Measurements from ENCODE around the gene ZBED4. TPM values are rescaled to one million over a fixed set of nuclear protein-coding genes. Genes with fewer than 3 reads are reported as not detected.

The ZBED4 gene
- total RNA-seq, 2 experiments from 2014 or later, result 18.4 TPM

GRCh38 chr22:49886346-49887063 is 32.9 kb downstream of the ZBED4 start:
- Mint-ChIP-seq H3K27ac (no peak overlapping the region), H3K27me3 (no peaks in the 10 kb centered on the region), H3K4me1 (ENCODE audit: low read depth) (peaks cover 10% of the 10 kb centered on the region), H3K4me3 (no peak overlapping the region), H3K9me3 (no peaks in the 10 kb centered on the region), H3K36me3 (peaks cover 51% of the 10 kb centered on the region)
- DNase-seq, result peak; percentile 4
- ChIA-PET CTCF (interaction anchor here (1.0 to 1.4 kb wide), 3 partner anchors 17 to 144 kb away, joined by 4 to 5 read pairs (median 4); no protein-coding TSS in a partner anchor), POLR2A (no interaction called here)
- intact Hi-C loops (cut with micrococcal nuclease), result no loop called here

DNA sequence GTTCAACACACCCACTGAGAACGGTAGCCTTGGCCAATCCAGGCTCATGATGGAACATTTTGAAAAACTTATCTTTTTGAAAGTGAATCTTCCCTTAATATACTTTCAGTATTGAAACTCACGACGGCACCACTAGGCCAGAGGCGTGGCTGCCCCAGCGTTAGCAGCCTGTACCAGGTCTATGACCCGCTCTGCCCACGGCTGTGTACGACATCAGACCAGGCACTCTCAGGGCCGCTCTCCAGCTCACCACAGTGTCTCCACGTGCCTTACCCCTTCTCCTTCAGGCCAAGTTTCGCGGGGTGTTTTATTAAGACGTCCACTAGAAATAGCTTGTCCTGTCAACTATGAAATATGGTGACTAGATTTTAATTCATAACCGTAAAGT is 33.4 kb downstream of the ZBED4 start:
- CTCF ChIA-PET, result interaction anchor here (1.0 to 1.4 kb wide), 3 partner anchors 17 to 143 kb away, joined by 4 to 5 read pairs (median 4); no protein-coding TSS in a partner anchor
- H3K4me3 Mint-ChIP-seq, result no peak overlapping the region
- no peaks in the 10 kb centered on the region for H3K9me3 Mint-ChIP-seq
- H3K4me1 Mint-ChIP-seq (ENCODE audit: low read depth), result peaks cover 5% of the 10 kb centered on the region
- DNase-seq, result no peak
- POLR2A ChIA-PET, result no interaction called here
- peaks cover 53% of the 10 kb centered on the region for H3K36me3 Mint-ChIP-seq
- intact Hi-C loops (cut with micrococcal nuclease), result no loop called here
- H3K27ac Mint-ChIP-seq, result no peak overlapping the region
- no peaks in the 10 kb centered on the region for H3K27me3 Mint-ChIP-seq

DNA sequence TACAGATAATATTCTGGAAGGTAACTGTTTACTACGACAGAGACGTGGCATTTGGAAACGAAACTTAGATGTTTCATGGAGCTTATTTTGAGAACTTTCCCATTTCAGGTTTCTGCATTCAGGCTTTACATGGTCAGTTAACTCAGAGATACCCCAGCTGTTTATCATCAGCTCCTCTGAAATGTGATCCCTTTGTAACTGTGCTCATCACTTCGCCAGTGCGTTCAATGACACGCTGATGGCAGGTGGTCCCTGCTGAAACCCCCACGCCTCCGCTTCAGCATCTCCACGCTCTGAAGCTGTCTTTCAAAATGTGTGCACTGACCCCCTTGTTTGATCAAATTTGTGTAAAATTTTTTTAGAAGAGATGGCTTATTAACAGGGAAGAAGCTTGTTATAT is 34.1 kb downstream of the ZBED4 start:
- no peak for DNase-seq
- ChIA-PET CTCF (interaction anchor here (1.0 to 1.4 kb wide), 3 partner anchors 18 to 143 kb away, joined by 4 to 5 read pairs (median 4); no protein-coding TSS in a partner anchor), POLR2A (no interaction called here)
- Mint-ChIP-seq H3K36me3 (peaks cover 56% of the 10 kb centered on the region), H3K4me1 (ENCODE audit: low read depth) (peaks cover 1% of the 10 kb centered on the region), H3K27ac (no peak overlapping the region), H3K9me3 (no peaks in the 10 kb centered on the region), H3K27me3 (no peaks in the 10 kb centered on the region), H3K4me3 (no peak overlapping the region)
- intact Hi-C loops (cut with micrococcal nuclease), result no loop called here

DNA sequence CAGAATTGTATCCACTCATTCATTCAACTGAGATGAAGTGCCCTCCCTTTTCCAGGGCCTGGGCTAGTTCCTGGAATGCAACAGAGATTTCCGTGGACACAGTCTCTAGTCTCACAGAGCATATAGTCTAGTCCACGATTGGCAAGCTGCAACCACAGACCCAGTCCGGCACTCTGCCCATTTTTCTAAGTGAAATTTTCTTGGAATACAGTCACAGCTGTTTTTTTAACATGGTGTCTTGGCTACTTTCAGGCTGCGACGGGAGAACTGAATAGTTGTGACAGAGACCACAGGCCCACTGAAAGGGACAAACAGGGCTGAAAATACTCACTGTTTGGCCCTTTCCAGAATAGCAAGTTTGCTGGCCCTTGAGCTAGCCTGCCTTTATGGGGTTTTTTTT is 35.4 kb downstream of the ZBED4 start:
- H3K4me1 Mint-ChIP-seq (ENCODE audit: low read depth), result no peaks in the 10 kb centered on the region
- POLR2A ChIA-PET, result no interaction called here
- H3K9me3 Mint-ChIP-seq, result no peaks in the 10 kb centered on the region
- CTCF ChIA-PET, result interaction anchor here (0.8 kb wide), 1 partner anchor 104 kb away, joined by 3 read pairs; no protein-coding TSS in a partner anchor
- no peaks in the 10 kb centered on the region for H3K27me3 Mint-ChIP-seq
- intact Hi-C loops (cut with micrococcal nuclease), result no loop called here
- no peak overlapping the region for H3K27ac Mint-ChIP-seq
- H3K4me3 Mint-ChIP-seq, result no peak overlapping the region
- DNase-seq, result no peak
- peaks cover 56% of the 10 kb centered on the region for H3K36me3 Mint-ChIP-seq

GRCh38 chr22:49892226-49892899 is 38.7 kb downstream of the ZBED4 start:
- Mint-ChIP-seq H3K9me3 (no peaks in the 10 kb centered on the region), H3K4me1 (ENCODE audit: low read depth) (no peaks in the 10 kb centered on the region), H3K27me3 (no peaks in the 10 kb centered on the region), H3K27ac (no peak overlapping the region), H3K36me3 (peaks cover 33% of the 10 kb centered on the region), H3K4me3 (no peak overlapping the region)
- POLR2A ChIA-PET, result no interaction called here
- DNase-seq, result no peak
- CTCF ChIA-PET, result no interaction called here
- intact Hi-C loops (cut with micrococcal nuclease), result no loop called here

- Mint-ChIP-seq H3K27me3 (no peaks in the 10 kb centered on the region), H3K36me3 (peaks cover 30% of the 10 kb centered on the region), H3K27ac (no peak overlapping the region), H3K4me3 (no peak overlapping the region), H3K9me3 (no peaks in the 10 kb centered on the region), H3K4me1 (ENCODE audit: low read depth) (no peaks in the 10 kb centered on the region)
- ChIA-PET POLR2A (no interaction called here), CTCF (interaction anchor here (1.1 kb wide), 1 partner anchor 126 kb away, joined by 3 read pairs; no protein-coding TSS in a partner anchor)
- DNase-seq, result no peak
- intact Hi-C loops (cut with micrococcal nuclease), result no loop called here
Measured at GRCh38 chr22:49893025-49893424, 39.4 kb downstream of the ZBED4 start.

- no peak overlapping the region for H3K4me3 Mint-ChIP-seq
- CTCF ChIA-PET, result interaction anchor here (1.1 kb wide), 1 partner anchor 127 kb away, joined by 3 read pairs; no protein-coding TSS in a partner anchor
- no peaks in the 10 kb centered on the region for H3K27me3 Mint-ChIP-seq
- H3K36me3 Mint-ChIP-seq, result peaks cover 22% of the 10 kb centered on the region
- peaks cover 1% of the 10 kb centered on the region for H3K4me1 Mint-ChIP-seq (ENCODE audit: low read depth)
- POLR2A ChIA-PET, result no interaction called here
- H3K27ac Mint-ChIP-seq, result no peak overlapping the region
- H3K9me3 Mint-ChIP-seq, result no peaks in the 10 kb centered on the region
- intact Hi-C loops (cut with micrococcal nuclease), result no loop called here
- no peak for DNase-seq
Measured at GRCh38 chr22:49894322-49895054, 40.8 kb downstream of the ZBED4 start.

GRCh38 chr22:49896201-49896600 is 42.6 kb downstream of the ZBED4 start:
- H3K36me3 Mint-ChIP-seq, result peaks cover 25% of the 10 kb centered on the region
- no peaks in the 10 kb centered on the region for H3K9me3 Mint-ChIP-seq
- intact Hi-C loops (cut with micrococcal nuclease), result no loop called here
- ChIA-PET CTCF (no interaction called here), POLR2A (no interaction called here)
- H3K4me3 Mint-ChIP-seq, result no peak overlapping the region
- H3K27ac Mint-ChIP-seq, result no peak overlapping the region
- no peaks in the 10 kb centered on the region for H3K27me3 Mint-ChIP-seq
- DNase-seq, result no peak
- H3K4me1 Mint-ChIP-seq (ENCODE audit: low read depth), result peaks cover 2% of the 10 kb centered on the region

DNA sequence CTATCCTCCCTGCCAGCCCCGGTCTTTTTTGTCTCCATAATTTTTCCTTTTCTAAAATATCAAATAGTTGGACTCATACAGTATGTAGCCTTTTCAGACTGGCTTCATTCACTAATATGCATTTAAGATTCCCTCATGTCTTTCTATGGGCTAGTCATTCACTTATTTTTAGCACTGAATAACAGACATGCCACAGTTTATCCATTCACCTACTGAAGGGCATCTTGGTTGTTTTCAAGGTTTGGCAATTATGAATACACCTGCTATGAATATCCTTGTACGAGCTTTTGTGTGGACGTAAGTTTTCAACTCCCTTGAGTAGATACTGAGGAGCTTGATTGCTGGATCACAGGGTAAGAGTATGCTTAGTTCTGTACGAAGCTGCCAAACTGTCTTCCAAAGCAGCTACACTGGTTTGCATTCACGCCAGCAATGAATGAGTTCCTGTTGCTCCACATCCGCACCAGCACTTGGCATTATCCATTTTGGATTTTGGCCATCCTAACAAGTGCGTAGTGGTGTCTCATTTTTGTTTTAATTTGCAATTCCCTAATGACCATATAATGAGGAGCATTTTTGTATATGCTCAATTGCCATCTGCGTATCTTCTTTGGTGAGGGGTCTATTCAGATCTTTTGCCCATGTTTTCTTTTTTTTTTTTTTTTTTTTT is 43.5 kb downstream of the ZBED4 start:
- H3K9me3 Mint-ChIP-seq, result peaks cover 9% of the 10 kb centered on the region
- H3K4me1 Mint-ChIP-seq (ENCODE audit: low read depth), result peaks cover 2% of the 10 kb centered on the region
- DNase-seq, result no peak
- H3K27ac Mint-ChIP-seq, result no peak overlapping the region
- no peak overlapping the region for H3K4me3 Mint-ChIP-seq
- ChIA-PET CTCF (no interaction called here), POLR2A (no interaction called here)
- H3K27me3 Mint-ChIP-seq, result no peaks in the 10 kb centered on the region
- peaks cover 28% of the 10 kb centered on the region for H3K36me3 Mint-ChIP-seq
- intact Hi-C loops (cut with micrococcal nuclease), result no loop called here

GRCh38 chr22:49899530-49899929 is 45.9 kb downstream of the ZBED4 start:
- H3K9me3 Mint-ChIP-seq, result peaks cover 9% of the 10 kb centered on the region
- peaks cover 22% of the 10 kb centered on the region for H3K36me3 Mint-ChIP-seq
- peaks cover 2% of the 10 kb centered on the region for H3K4me1 Mint-ChIP-seq (ENCODE audit: low read depth)
- no peak overlapping the region for H3K27ac Mint-ChIP-seq
- no peaks in the 10 kb centered on the region for H3K27me3 Mint-ChIP-seq
- DNase-seq, result no peak
- H3K4me3 Mint-ChIP-seq, result no peak overlapping the region
- ChIA-PET POLR2A (interaction anchor here (1.0 kb wide), 1 partner anchor 17 kb away, joined by 3 read pairs; no protein-coding TSS in a partner anchor), CTCF (no interaction called here)
- intact Hi-C loops (cut with micrococcal nuclease), result no loop called here

DNA sequence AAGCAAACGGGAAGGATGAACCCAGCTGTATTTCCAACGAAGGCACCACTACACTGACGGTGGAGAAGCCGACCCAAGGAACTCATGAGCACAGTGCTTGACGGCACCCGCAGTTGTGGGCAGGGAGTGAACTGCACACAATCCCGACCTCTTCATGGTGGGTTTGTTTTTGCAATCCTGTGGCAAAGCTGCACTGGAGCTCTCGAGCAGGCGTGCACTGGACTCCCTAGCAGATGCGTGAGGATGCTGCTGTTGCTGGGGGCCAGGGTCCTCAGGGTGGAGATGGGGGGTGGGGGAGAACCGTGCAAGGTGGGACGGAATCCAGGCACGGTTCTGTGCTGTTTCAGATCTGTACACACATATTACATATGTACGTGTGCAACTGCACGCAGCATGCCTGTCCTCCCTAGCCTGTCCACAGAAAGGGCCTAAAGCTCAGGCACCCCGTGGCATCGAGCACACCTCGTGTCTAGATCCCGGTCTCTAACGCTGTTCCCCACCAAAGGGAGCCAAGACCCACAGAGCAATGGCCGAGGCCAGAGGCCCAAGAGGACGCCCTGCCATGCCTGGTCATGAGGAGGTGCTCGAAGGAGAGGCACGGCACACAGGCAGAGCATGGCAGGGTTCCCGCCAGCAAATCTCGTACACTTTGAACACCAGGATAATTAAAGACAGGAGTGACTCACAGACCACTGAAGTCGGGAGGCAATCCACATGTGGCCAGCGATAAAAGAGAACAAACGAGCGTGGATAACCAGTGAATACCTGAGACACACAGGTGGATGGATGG is 47.0 kb downstream of the ZBED4 start:
- Mint-ChIP-seq H3K4me1 (ENCODE audit: low read depth) (peaks cover 2% of the 10 kb centered on the region), H3K9me3 (peaks cover 9% of the 10 kb centered on the region), H3K27ac (no peak overlapping the region), H3K27me3 (no peaks in the 10 kb centered on the region), H3K36me3 (peaks cover 22% of the 10 kb centered on the region), H3K4me3 (no peak overlapping the region)
- DNase-seq, result no peak
- ChIA-PET CTCF (no interaction called here), POLR2A (interaction anchor here (1.0 kb wide), 1 partner anchor 15 kb away, joined by 3 read pairs; no protein-coding TSS in a partner anchor)
- intact Hi-C loops (cut with micrococcal nuclease), result no loop called here

All from activated CD4-positive, alpha-beta memory T cell treated with anti-CD3 and anti-CD28 coated beads for 36 hours (primary cell).